HepG2 (cell line): Measurements from ENCODE around the gene WNT2.

Experiments
- CBX1 ChIP-seq: IDR thresholded peaks from one replicate; pipeline ENCODE4 v1.6.1; 2016; ENCODE audit warnings: antibody characterized with exemption, low read depth
- EZH2 ChIP-seq: conservative IDR thresholded peaks from 2 replicates; pipeline ENCODE4 v1.6.1; 2012; ENCODE audit warnings: mild to moderate bottlenecking, low read depth, low read length, moderate library complexity
- RXRB ChIP-seq: IDR thresholded peaks from 2 replicates; pipeline ENCODE4 v1.6.1; 2016; ENCODE audit warnings: borderline replicate concordance, missing genetic modification reagents, missing compliant biosample characterization
- ZNF20 ChIP-seq: sonication (generic); formaldehyde crosslinking; IDR thresholded peaks from 2 replicates; pipeline ENCODE4 v1.4.0; 2020; ENCODE audit warnings: mild to moderate bottlenecking, moderate library complexity, missing genetic modification reagents
- ZNF782 ChIP-seq: sonication (generic); formaldehyde crosslinking; IDR thresholded peaks from 2 replicates; pipeline ENCODE4 v1.4.0; 2020; ENCODE audit warnings: missing genetic modification reagents, mild to moderate bottlenecking, borderline replicate concordance
- TF ChIP-seq, protein P1 (sequence below): sonication (generic); formaldehyde crosslinking; IDR thresholded peaks from 2 replicates; pipeline ENCODE4 v1.5.0; 2020; ENCODE audit warnings: mild to moderate bottlenecking, missing genetic modification reagents, borderline replicate concordance

DNA sequence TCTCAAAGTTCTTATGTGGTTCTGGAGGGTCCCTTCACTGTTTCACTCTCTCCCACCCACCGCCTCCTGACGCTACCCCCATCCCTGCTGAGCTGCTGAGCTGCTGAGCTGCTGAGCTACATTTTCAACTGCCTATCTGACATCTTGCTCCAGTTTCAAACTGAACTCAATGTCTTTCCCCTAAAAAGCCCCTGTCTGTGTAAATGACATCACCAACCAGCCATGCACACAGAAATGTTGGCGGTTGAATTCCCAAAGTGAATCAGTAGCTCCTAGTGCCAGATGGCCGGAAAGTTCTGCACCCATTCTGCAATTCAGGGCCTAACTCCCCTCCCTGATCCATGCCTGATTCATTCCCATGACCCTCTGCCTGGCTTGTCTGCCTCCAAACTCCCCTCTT is 71.2 kb downstream of the WNT2 start:
- TF ChIP-seq EZH2 (no peak), ZNF20 (CRISPR knock-in tag) (no peak), RXRB (no peak), ZNF782 (CRISPR knock-in tag) (no peak), CBX1 (no peak)
- TF ChIP-seq, protein P1, sequence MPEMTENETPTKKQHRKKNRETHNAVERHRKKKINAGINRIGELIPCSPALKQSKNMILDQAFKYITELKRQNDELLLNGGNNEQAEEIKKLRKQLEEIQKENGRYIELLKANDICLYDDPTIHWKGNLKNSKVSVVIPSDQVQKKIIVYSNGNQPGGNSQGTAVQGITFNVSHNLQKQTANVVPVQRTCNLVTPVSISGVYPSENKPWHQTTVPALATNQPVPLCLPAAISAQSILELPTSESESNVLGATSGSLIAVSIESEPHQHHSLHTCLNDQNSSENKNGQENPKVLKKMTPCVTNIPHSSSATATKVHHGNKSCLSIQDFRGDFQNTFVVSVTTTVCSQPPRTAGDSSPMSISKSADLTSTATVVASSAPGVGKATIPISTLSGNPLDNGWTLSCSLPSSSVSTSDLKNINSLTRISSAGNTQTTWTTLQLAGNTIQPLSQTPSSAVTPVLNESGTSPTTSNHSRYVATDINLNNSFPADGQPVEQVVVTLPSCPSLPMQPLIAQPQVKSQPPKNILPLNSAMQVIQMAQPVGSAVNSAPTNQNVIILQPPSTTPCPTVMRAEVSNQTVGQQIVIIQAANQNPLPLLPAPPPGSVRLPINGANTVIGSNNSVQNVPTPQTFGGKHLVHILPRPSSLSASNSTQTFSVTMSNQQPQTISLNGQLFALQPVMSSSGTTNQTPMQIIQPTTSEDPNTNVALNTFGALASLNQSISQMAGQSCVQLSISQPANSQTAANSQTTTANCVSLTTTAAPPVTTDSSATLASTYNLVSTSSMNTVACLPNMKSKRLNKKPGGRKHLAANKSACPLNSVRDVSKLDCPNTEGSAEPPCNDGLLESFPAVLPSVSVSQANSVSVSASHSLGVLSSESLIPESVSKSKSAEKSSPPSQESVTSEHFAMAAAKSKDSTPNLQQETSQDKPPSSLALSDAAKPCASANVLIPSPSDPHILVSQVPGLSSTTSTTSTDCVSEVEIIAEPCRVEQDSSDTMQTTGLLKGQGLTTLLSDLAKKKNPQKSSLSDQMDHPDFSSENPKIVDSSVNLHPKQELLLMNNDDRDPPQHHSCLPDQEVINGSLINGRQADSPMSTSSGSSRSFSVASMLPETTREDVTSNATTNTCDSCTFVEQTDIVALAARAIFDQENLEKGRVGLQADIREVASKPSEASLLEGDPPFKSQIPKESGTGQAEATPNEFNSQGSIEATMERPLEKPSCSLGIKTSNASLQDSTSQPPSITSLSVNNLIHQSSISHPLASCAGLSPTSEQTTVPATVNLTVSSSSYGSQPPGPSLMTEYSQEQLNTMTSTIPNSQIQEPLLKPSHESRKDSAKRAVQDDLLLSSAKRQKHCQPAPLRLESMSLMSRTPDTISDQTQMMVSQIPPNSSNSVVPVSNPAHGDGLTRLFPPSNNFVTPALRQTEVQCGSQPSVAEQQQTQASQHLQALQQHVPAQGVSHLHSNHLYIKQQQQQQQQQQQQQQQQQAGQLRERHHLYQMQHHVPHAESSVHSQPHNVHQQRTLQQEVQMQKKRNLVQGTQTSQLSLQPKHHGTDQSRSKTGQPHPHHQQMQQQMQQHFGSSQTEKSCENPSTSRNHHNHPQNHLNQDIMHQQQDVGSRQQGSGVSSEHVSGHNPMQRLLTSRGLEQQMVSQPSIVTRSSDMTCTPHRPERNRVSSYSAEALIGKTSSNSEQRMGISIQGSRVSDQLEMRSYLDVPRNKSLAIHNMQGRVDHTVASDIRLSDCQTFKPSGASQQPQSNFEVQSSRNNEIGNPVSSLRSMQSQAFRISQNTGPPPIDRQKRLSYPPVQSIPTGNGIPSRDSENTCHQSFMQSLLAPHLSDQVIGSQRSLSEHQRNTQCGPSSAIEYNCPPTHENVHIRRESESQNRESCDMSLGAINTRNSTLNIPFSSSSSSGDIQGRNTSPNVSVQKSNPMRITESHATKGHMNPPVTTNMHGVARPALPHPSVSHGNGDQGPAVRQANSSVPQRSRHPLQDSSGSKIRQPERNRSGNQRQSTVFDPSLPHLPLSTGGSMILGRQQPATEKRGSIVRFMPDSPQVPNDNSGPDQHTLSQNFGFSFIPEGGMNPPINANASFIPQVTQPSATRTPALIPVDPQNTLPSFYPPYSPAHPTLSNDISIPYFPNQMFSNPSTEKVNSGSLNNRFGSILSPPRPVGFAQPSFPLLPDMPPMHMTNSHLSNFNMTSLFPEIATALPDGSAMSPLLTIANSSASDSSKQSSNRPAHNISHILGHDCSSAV (CRISPR knock-in tag): no peak
